ENCODE results near the gene LRRC10B.

- TF ChIP-seq POLR2A (IDR thresholded peaks at IDR 0.05) (no peak), CTCF (IDR thresholded peaks at IDR 0.05) (no peak)
Measured at GRCh38 chr11:61542024-61542461, 33.5 kb downstream of the LRRC10B start.

All from uterus (tissue), 2 donors.